Stomach (tissue), 9 donors: ENCODE results near the gene CDCA3. TPM values are rescaled to one million over a fixed set of nuclear protein-coding genes. Genes with fewer than 3 reads are reported as not detected.

Experiments
- DNase-seq, 2 donors: peaks; one replicate each; pipeline versions ENCODE4 v3.0.0 to v3.0.0-alpha.2; 2013 to 2019
- H3K27ac ChIP-seq, 5 donors: fragments of 200-600 bp in 4 of 5; sonication (generic) in 4 of 5; one replicate each; pipeline ENCODE4 v1.5.1; 2013 to 2019; ENCODE audit warnings: mild to moderate bottlenecking in 1 of 5, moderate library complexity in 1 of 5
- H3K27me3 ChIP-seq, 3 donors: fragments of 200-600 bp; sonication (generic); one replicate each; pipeline ENCODE4 v1.5.1; 2017 to 2019; ENCODE audit warnings: mixed run types in 1 of 3
- H3K36me3 ChIP-seq, 4 donors: fragments of 200-600 bp; sonication (generic); 1 replicate in 3 of 4; 2 replicates in 1 of 4; pipeline ENCODE4 v1.5.1; 2016 to 2019
- H3K4me1 ChIP-seq, 4 donors: fragments of 200-600 bp; sonication (generic); one replicate each; pipeline ENCODE4 v1.5.1; 2016 to 2019
- H3K4me3 ChIP-seq, 4 donors: fragments of 200-600 bp; sonication (generic) in 3 of 4; one replicate each; pipeline ENCODE4 v1.5.1; 2016 to 2019; ENCODE audit warnings: mild to moderate bottlenecking in 1 of 4
- H3K9me3 ChIP-seq, 4 donors: fragments of 200-600 bp; sonication (generic); one replicate each; pipeline ENCODE4 v1.5.1; 2016 to 2019
- CTCF ChIP-seq, 7 experiments: fragments of 450-650 bp in 4 of 7; fragments of 200-600 bp in 3 of 7; sonication (generic) in 3 of 7; IDR thresholded peaks; one replicate each; pipeline ENCODE4 v1.5.1; 2016 to 2019; ENCODE audit warnings: antibody characterized with exemption in 7 of 7, control low read depth in 2 of 7, mild to moderate bottlenecking in 1 of 7
- EP300 ChIP-seq: sonication (generic); formaldehyde crosslinking; IDR thresholded peaks from one replicate; pipeline ENCODE4 v1.6.1; 2017; ENCODE audit warnings: antibody characterized with exemption
- POLR2A ChIP-seq, 4 donors: fragments of 450-650 bp; IDR thresholded peaks; one replicate each; pipeline ENCODE4 v1.6.1; 2016; ENCODE audit warnings: antibody characterized with exemption in 4 of 4, control low read depth in 2 of 4, mild to moderate bottlenecking in 1 of 4, moderate library complexity in 1 of 4
- POLR2AphosphoS5 ChIP-seq, 3 donors: sonication (generic); formaldehyde crosslinking; IDR thresholded peaks; one replicate each; pipeline ENCODE4 v1.6.1; 2016; ENCODE audit warnings: antibody characterized with exemption in 3 of 3
- WGBS, 5 donors: extraction: QIAGEN DNeasy Blood & Tissue Kit in 3 of 5; methylation state at CpG; one replicate each; pipeline versions ENCODE4 v1.1.5 to v1.1.7; 2013 to 2018; 5-methylcytosine and 5-hydroxymethylcytosine counted together
- intact Hi-C: fragments of 100-400 bp; cut with DNase I; formaldehyde crosslinking; loops from one replicate; pipeline ENCODE4 v1.15.1; 2023; ENCODE audit warnings: low total_unique reads
- polyA plus RNA-seq, 3 donors: library from polyadenylated mRNA; stranded (reverse); fragments of 200-250 nt; gene quantifications; one replicate each; pipeline ENCODE4 v1.2.3, GENCODE V29; 2013
- total RNA-seq, 5 donors: library from RNA; depleted of rRNA; stranded (reverse); fragments of >200 nt; gene quantifications; one replicate each; pipeline versions ENCODE4 v1.1.0 to v1.2.3, GENCODE V29; 2014 to 2016
- donor health status: healthy with polysubstance abuse.
- donor health status: Bipolar disorder and iron deficiency.
- donor health status: healthy.

The CDCA3 gene
- total and polyA plus RNA-seq, 8 donors: 2.1 to 56.0 (median 11.0) TPM

- 62 to 74% (median 70%) methylated on average over 5 to 12 of the region's 12 CpGs for WGBS, 5 donors
- DNase-seq: peak in 1 of 2 donors; percentile 23
These were observed 27.7 kb downstream of the CDCA3 start for GRCh38 chr12:6823182-6824084.

GRCh38 chr12:6822426-6823135 lies 28.5 kb downstream of the CDCA3 start:
- no peaks in the 10 kb centered on the region for H3K9me3 ChIP-seq
- intact Hi-C loops: loop anchor here (10.0 kb wide), 1 partner anchor 78 kb away; no protein-coding TSS in a partner anchor
- no peak overlapping the region for H3K27ac ChIP-seq
- peak overlapping the region in 2 of 4 donors; percentile 48 to 49 for H3K4me3 ChIP-seq
- peaks cover 28 to 46% (median 37%) of the 10 kb centered on the region in 4 donors for H3K4me1 ChIP-seq
- no peaks in the 10 kb centered on the region for H3K36me3 ChIP-seq
- TF ChIP-seq POLR2A (IDR thresholded peaks at IDR 0.05) (no peak), CTCF (IDR thresholded peaks at IDR 0.05) (no peak), POLR2AphosphoS5 (IDR thresholded peaks at IDR 0.05) (no peak), EP300 (no peak)
- H3K27me3 ChIP-seq: peaks cover 0 to 77% (median 38%) of the 10 kb centered on the region in 3 donors
- 50 to 59% (median 55%) methylated on average over 7 of the region's 7 CpGs for WGBS, 5 donors
- DNase-seq: no peak

More at GRCh38 chr12:6823182-6824084, 27.7 kb downstream of the CDCA3 start:
- Histone ChIP-seq H3K27ac (no peak overlapping the region), H3K27me3 (peaks cover 0 to 86% (median 38%) of the 10 kb centered on the region in 3 donors), H3K9me3 (no peaks in the 10 kb centered on the region), H3K4me1 (peaks cover 28 to 54% (median 44%) of the 10 kb centered on the region in 4 donors), H3K4me3 (no peak overlapping the region), H3K36me3 (no peaks in the 10 kb centered on the region)
- TF ChIP-seq POLR2A (IDR thresholded peaks at IDR 0.05) (no peak), EP300 (no peak), CTCF (IDR thresholded peaks at IDR 0.05) (no peak), POLR2AphosphoS5 (IDR thresholded peaks at IDR 0.05) (no peak)
- intact Hi-C loops: loop anchor here (10.0 kb wide), 1 partner anchor 79 kb away; no protein-coding TSS in a partner anchor

- H3K9me3 ChIP-seq: no peaks in the 10 kb centered on the region
- intact Hi-C loops: loop anchor here (10.0 kb wide), 1 partner anchor 77 kb away; no protein-coding TSS in a partner anchor
- DNase-seq: peak; percentile 52 to 91
These were observed 29.3 kb downstream of the CDCA3 start, which contains the start of gene GPR162 for GRCh38 chr12:6821591-6822425. TSS of gene GPR162 (plus strand) at chr12:6821821. CDS start at chr12:6823899, 2,078 bp downstream.

More at GRCh38 chr12:6821591-6822425, 29.3 kb downstream of the CDCA3 start, which contains the start of gene GPR162:
- Histone ChIP-seq H3K27ac (peak within 1 kb of the TSS in 4 of 5 donors; percentile 41 to 73 (median 62)), H3K36me3 (no peaks in the 10 kb centered on the region), H3K4me3 (peak within 1 kb of the TSS; percentile 42 to 49 (median 47)), H3K4me1 (peaks cover 23 to 38% (median 30%) of the 10 kb centered on the region in 4 donors), H3K27me3 (peaks cover 0 to 71% (median 38%) of the 10 kb centered on the region in 3 donors)
- TF ChIP-seq EP300 (no peak), POLR2AphosphoS5 (IDR thresholded peaks at IDR 0.05) (no peak), CTCF (IDR thresholded peaks at IDR 0.05) (no peak), POLR2A (IDR thresholded peaks at IDR 0.05) (no peak)
- WGBS, 5 donors: 1 to 3% (median 2%) methylated on average over 21 to 28 of the region's 28 CpGs
